ENCODE measurements around the gene FARP1.

FARP1 gene

DNA sequence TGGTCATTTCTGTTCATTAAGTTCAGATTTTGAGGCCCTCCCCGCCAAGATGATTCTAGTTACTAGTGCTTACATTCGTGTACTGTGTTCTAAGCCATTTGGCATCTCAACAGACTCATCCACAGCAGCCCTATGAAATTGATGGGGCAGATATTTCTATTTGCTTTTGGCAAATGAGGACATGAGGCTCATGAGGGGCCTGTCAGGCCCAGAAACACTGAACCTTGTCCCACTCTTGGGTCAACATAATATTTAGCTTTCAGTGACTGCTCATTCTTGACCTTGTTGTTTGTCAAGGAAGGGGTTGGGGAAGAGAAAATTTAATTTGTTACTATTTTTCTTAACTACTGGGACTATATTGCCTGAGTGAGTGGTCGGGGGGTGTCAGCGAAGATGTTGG, 126.5 kb downstream of the FARP1 start:
- TF ChIP-seq GATA3 (IDR thresholded peaks at IDR 0.05; ENCODE audit: low read depth, low read length) (no peak), GATA2 (IDR thresholded peaks at IDR 0.05; ENCODE audit: low read depth, low read length) (no peak)

DNA sequence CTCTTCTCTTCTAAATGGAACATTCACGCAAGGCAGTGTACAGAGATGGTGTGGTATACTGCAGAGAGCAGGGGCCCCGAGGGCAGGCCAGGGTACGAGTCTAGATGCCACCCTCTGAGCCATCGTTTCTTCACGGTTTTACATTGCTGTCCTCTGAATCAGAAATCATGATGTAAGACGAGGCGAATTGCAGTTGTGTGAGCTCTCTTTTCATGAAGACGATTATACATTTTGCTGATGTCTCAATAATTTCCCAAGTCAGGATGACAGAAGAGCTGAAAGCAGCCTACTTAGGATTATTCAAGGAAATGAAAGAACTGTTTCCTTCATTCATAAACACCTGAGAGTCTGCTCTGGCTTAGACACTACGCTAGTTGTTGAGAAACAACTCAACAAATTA, 127.9 kb downstream of the FARP1 start:
- TF ChIP-seq GATA3 (IDR thresholded peaks at IDR 0.05; ENCODE audit: low read depth, low read length) (no peak), GATA2 (IDR thresholded peaks at IDR 0.05; ENCODE audit: low read depth, low read length) (no peak)

DNA sequence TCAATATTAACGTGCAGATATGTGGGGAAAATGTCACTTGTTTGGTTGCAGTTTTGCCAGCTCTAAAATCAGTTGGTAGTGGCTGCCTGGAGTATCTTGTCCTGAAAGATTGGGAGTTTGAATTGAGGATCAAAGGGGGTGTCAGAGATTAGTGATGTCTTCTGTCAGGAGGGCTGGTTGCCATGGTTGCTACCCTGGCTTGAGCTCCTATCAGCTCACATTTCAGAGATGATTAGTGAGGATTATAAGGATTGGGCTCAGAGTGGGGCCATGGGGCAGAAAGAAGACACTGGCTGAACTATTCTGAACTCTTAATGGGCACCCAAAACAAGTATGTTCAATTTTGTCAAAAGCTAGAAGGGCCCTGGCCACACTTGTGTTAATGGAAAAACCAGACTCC, 129.7 kb downstream of the FARP1 start:
- TF ChIP-seq GATA3 (IDR thresholded peaks at IDR 0.05; ENCODE audit: low read depth, low read length) (no peak), GATA2 (IDR thresholded peaks at IDR 0.05; ENCODE audit: low read depth, low read length) (no peak)

DNA sequence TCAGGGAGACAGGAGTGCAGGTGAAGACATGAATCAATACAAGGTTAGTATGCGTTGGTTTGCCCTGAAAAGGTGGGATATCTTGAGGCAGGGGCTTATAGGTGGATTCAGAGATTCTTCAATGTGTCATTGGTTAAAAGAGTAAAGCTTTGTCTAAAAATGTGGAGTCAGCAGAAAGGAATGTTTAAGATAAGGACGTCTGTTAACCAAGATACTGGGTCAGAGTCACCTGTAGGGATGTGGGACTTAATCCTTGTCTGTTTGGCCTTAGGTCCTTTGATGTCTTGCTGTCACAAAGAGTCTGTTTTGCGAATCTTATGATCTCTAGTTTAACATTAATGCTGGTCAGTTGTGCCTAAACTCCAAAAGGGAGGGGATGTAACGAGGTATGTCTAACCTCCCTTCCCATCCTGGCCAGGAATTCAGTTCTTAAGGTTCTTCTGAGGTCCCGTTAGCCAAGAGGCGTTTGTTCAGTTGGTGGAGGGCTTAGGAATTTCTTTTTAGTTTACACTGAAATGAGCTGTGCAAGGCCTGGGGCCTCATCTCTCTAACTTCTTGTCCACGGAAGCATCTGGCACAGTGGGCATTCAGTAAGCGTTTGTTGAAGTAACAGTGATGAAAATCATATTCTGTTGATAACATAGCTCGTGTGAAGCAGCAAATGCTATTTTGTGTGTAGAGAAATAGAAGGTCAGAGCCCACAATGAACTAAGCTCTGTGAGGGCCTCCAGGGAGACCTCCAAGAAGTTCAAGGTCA, 130.4 kb downstream of the FARP1 start:
- TF ChIP-seq GATA3 (IDR thresholded peaks at IDR 0.05; ENCODE audit: low read depth, low read length) (no peak), GATA2 (IDR thresholded peaks at IDR 0.05; ENCODE audit: low read depth, low read length) (no peak)

DNA sequence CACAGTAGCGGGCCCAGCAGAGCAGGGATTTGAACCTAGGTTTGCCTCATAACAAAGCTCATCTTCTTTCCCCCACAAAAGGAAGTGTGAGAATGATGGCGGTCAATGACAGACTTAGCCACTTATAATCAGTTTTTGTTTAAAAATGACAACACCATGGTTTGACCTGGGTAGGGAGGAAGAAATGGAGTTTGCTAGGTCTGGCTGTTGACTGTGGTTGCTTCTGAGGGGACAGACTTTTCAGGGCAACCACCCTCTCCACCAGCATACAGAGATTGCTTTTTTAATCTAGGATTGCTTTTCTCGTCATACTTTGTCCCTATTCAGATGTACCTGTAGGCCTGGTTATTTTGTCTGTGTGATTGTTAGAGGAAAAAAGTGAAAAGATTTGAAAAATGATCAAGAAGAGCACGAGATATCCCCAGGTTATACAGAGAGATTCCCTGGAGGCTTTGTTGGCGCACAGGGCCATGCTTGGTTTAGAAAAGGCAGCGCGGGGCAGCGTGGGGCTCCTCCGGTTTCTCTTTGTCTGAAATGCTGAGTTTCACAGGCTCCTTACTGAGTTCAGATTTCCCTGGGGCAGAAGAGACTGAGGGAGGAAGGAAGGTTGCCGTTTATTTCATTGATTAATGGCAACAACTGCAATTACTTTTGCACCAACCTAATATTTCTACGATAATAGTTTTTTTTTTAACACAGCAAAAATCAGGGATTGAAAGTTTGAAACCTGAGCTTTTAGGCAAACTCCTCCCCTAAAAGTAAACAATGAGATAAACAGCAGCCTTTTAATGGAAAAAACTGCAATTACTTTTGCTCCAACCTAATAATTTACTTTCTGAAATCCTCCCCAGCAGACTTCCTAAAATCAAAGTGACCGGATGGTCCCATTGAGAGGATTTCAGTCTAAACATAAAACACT, 131.2 kb downstream of the FARP1 start:
- TF ChIP-seq GATA2 (IDR thresholded peaks at IDR 0.05; ENCODE audit: low read depth, low read length) (no peak), GATA3 (IDR thresholded peaks at IDR 0.05; ENCODE audit: low read depth, low read length) (no peak)

DNA sequence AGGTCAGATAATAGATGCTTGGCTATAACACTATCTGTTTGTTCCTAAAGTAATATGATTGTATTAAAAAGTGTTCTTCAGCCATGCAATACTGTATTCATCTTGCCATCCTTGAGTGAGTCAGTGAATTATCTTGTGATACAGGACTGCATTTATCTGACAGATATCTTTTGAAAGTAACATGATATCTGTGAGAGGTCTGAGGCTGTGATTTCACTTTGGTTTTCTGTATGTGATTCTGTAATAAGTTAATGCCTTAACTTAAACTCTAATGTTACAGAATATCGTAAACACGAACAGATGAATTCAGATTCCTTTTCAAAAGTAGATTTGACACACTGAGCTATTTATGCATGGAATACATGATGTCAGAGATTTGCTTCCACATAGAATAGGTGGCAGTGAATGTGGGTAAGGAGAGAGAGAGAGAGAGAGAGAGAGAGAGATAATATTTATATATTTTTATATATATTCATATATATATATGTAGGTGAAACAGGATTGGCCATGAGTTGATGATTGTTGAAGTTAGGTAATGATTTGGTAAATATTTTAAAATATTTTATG, 132.1 kb downstream of the FARP1 start:
- TF ChIP-seq GATA2 (IDR thresholded peaks at IDR 0.05; ENCODE audit: low read depth, low read length), result no peak
- no peak for TF ChIP-seq GATA3 (IDR thresholded peaks at IDR 0.05; ENCODE audit: low read depth, low read length)

DNA sequence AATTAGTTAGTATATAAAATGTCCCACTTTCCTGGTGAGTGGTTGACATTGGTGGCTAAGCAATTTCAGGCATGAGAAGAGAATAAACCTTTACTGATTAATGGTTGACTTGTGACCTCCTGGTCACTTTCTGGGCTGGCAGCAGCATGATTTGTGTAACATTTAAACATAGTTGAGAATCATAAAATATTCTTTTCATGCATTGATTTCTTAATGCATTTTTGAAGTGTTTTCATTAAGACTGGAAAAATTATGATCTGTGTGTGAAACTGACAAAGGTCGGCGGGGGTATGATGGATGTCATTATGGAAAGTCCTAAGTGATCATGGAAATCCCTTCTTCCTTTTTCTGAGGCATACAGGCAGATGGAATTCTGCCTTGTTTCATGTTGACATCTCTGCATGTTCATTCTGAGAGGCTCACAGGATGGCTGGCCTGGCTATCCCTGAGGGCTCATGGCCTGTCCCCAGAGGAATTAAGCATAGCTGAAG, 132.8 kb downstream of the FARP1 start:
- TF ChIP-seq GATA3 (IDR thresholded peaks at IDR 0.05; ENCODE audit: low read depth, low read length) (no peak), GATA2 (IDR thresholded peaks at IDR 0.05; ENCODE audit: low read depth, low read length) (no peak)

DNA sequence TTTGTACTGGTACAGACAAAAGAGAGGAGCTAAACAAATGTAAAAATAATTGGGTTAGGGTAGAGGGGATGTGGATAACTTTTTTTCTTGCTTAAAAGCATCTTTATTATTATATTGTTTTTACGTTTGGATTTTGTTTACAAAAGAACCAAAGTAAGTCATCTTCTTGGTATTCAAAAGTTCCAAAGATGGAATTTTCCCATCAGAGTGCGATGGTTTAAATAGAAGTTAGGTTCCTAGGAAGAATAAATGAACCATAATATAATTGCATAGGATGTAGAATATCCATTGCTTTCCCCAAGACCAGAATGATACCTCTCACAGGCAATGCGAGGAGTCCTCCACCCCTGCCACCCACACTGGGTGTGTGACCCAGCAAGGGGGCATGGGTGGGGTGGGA, 133.6 kb downstream of the FARP1 start:
- TF ChIP-seq GATA3 (IDR thresholded peaks at IDR 0.05; ENCODE audit: low read depth, low read length) (no peak), GATA2 (IDR thresholded peaks at IDR 0.05; ENCODE audit: low read depth, low read length) (no peak)

DNA sequence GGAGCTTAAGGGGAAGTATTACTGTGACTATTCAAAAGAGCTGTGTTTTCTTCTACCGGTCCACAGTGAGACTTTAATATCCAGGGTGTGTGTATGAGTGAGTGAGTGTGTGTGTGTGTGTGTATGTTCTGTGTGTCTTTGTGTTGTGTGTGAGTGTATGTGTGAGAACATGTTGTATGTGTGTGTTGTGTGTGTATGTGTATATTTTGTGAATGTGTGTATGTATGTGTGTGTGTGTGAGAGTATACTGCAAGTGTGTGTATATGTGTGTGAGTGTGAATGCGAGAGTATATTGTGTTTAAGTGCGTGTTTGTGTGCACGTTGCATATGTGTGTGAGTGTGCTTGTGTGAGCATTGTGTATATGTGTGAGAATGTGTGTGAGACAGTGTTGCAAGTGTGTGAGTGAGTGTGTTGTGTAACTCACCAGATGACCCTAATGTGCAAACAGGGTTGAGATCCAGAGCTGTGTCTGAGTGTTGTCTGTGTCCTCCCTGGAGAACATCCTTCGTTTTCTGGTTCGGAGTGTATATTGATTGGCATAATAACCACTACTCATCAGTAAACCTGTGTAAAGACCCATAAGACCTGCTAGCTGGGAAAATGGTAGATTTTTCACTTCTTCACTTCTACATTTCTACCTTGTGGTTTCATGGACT, 135.3 kb downstream of the FARP1 start:
- no peak for TF ChIP-seq GATA2 (IDR thresholded peaks at IDR 0.05; ENCODE audit: low read depth, low read length)
- TF ChIP-seq GATA3 (IDR thresholded peaks at IDR 0.05; ENCODE audit: low read depth, low read length), result no peak

DNA sequence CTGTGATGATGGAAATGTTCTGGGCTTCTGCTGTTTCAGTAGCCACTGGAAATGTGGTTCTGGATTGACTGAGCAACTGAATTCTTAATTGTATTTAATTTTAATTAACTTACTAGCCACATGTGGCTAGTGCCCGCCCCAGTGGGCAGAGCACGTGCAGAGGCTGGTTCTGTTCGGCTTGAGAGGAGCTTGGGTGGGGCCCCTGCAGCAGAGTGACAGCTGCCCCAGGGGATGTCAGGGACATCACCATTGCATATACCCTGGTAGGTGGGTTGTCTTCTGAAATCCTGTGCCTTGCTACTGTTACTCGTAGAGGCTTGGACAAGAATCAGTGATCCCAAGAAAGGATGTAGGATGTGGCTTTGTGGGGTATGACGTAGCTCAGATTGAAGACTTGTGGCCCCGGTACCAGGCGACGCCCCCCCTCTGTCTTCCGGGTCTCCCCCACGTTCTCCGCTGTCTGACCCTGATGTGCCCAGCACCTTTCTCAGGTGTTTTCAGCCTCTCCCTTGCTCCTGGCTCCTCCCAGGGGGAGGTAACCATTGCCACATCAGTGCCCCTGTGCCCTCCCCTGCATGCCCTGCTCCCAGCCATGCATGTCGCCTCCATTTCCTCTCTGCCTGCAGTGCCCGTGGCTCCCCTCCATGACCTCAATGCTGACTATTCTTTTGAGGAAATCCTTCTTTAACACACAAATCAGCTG, 136.7 kb downstream of the FARP1 start:
- TF ChIP-seq GATA2 (IDR thresholded peaks at IDR 0.05; ENCODE audit: low read depth, low read length), result no peak
- TF ChIP-seq GATA3 (IDR thresholded peaks at IDR 0.05; ENCODE audit: low read depth, low read length), result no peak

DNA sequence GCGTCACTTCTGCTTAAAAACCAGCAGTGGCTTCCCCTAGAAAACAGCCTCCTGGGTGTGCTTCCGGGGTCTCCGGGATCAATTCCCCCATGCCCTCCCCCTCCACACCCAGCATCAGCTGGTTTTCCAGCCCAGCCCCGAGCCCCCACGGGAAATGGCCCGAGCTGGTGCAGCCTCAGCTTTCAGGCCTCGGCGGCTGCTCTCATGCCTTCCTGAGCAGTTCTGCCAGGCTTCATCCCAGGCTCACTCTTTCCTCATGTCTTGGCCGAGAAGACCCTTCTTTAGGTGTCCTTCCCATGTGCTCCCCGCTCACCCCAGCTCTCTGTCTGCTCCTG, 137.2 kb downstream of the FARP1 start:
- no peak for TF ChIP-seq GATA3 (IDR thresholded peaks at IDR 0.05; ENCODE audit: low read depth, low read length)
- no peak for TF ChIP-seq GATA2 (IDR thresholded peaks at IDR 0.05; ENCODE audit: low read depth, low read length)

DNA sequence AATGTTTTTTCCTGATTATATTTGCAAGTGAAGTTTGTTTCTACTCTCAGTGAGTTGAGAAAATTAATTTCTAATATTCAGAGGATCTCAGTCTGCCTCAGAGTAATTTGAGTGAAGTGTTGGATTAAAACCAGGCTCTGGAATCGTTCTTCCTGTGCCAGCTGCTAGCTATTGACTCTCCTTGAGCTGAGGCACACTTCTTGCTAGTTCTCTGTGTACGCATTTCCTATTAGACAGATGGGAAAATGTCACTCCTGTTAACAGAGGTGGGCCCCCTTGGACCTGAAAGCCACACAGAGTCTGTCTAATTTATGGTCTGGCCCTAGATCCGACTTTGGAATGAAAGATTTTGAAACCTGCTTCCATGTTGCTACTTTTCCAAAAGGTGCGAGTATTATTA, 141.8 kb downstream of the FARP1 start:
- TF ChIP-seq GATA2 (IDR thresholded peaks at IDR 0.05; ENCODE audit: low read depth, low read length) (no peak), GATA3 (IDR thresholded peaks at IDR 0.05; ENCODE audit: low read depth, low read length) (no peak)

DNA sequence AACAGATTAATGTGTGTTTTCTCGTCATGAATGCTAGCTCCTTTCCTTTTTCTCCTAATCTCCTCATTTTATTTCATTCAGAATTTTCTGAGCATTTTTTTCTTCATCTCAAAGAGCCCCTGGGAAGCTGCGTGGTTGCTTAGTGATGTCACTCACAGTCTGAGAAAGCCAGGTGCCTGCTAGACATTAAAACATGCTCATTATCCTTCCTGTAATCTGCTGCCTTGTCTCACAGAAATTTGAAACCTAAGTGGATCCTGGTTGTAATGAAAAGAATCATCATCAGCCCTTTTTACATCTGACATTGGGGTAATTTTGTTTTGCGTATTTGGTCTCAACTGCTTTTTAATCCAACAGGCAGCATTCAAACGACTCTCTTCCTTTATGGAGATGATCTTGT, 142.4 kb downstream of the FARP1 start:
- TF ChIP-seq GATA2 (IDR thresholded peaks at IDR 0.05; ENCODE audit: low read depth, low read length) (0 out of 2 replicates have a peak, but pooled peaks have one; percentile 19), GATA3 (IDR thresholded peaks at IDR 0.05; ENCODE audit: low read depth, low read length) (no peak)

Data from SH-SY5Y (cell line).